ENCODE results near the gene HOXC9. TPM values are rescaled to one million over a fixed set of nuclear protein-coding genes. Genes with fewer than 3 reads are reported as not detected.
A peak's percentile ranks its signal among the peaks of the same experiment; 100 is the strongest.

The HOXC9 gene
- total and polyA plus RNA-seq, 10 donors, result 0.05 TPM; not detected in 9

DNA sequence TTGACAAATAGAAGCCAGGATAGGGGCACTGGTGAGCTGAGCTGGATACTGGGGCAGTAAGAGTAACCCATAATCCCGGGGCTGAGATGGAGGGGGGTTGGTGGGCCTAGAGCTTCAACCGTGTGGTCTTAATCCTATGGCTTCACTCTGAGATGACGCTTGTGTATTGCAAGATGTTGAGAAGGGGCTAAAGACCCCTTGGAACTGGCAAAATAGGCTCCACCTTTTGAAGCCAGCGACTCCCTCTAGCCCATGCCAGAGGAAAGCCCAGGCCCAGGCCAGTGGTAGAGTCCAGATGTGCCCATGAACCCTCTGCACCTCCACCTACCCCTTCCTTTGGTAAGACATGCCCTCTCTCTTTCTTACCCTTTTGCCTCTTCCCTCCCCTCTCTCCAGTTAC lies 40.6 kb upstream of the HOXC9 start:
- intact Hi-C loops (cut with DNase I; ENCODE audit: low total_unique reads), result no loop called here
- Histone ChIP-seq H3K27me3 (replicated peaks in 1 of 7) (peaks cover 29 to 100% (median 100%) of the 10 kb centered on the region in 7 donors), H3K27ac (no peak overlapping the region), H3K4me1 (peaks cover 0 to 54% (median 27%) of the 10 kb centered on the region in 6 donors), H3K36me3 (no peaks in the 10 kb centered on the region), H3K4me3 (no peak overlapping the region), H3K9me3 (peaks cover 0 to 6% (median 0%) of the 10 kb centered on the region in 8 donors)
- DNase-seq, result no peak
- WGBS, 5 donors, result 5 to 14% (median 9%) methylated on average over 4 of the region's 4 CpGs
- TF ChIP-seq POLR2AphosphoS5 (IDR thresholded peaks at IDR 0.05) (no peak), POLR2A (IDR thresholded peaks at IDR 0.05) (no peak)
- TF ChIP-seq, protein P1, sequence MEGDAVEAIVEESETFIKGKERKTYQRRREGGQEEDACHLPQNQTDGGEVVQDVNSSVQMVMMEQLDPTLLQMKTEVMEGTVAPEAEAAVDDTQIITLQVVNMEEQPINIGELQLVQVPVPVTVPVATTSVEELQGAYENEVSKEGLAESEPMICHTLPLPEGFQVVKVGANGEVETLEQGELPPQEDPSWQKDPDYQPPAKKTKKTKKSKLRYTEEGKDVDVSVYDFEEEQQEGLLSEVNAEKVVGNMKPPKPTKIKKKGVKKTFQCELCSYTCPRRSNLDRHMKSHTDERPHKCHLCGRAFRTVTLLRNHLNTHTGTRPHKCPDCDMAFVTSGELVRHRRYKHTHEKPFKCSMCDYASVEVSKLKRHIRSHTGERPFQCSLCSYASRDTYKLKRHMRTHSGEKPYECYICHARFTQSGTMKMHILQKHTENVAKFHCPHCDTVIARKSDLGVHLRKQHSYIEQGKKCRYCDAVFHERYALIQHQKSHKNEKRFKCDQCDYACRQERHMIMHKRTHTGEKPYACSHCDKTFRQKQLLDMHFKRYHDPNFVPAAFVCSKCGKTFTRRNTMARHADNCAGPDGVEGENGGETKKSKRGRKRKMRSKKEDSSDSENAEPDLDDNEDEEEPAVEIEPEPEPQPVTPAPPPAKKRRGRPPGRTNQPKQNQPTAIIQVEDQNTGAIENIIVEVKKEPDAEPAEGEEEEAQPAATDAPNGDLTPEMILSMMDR (IDR thresholded peaks at IDR 0.05 in 8 of 11, conservative IDR thresholded peaks at IDR 0.05 in 3 of 11), result no peak

- intact Hi-C loops (cut with DNase I; ENCODE audit: low total_unique reads), result no loop called here
- peaks cover 0 to 55% (median 22%) of the 10 kb centered on the region in 6 donors for H3K4me1 ChIP-seq
- WGBS, 5 donors, result 8 to 15% (median 9%) methylated on average over 25 to 39 of the region's 39 CpGs
- DNase-seq, result no peak
- H3K27ac ChIP-seq, result no peak overlapping the region
- H3K27me3 ChIP-seq (replicated peaks in 1 of 7), result peaks cover 30 to 100% (median 100%) of the 10 kb centered on the region in 7 donors
- no peaks in the 10 kb centered on the region for H3K36me3 ChIP-seq
- no peak overlapping the region for H3K4me3 ChIP-seq
- H3K9me3 ChIP-seq, result peaks cover 0 to under 1% (median 0%) of the 10 kb centered on the region in 8 donors
- TF ChIP-seq, protein P1 (IDR thresholded peaks at IDR 0.05 in 8 of 11, conservative IDR thresholded peaks at IDR 0.05 in 3 of 11), result no peak
- no peak for TF ChIP-seq POLR2AphosphoS5 (IDR thresholded peaks at IDR 0.05)
- TF ChIP-seq POLR2A (IDR thresholded peaks at IDR 0.05), result no peak
Measured at GRCh38 chr12:53960187-53961024, 39.6 kb upstream of the HOXC9 start.

- Histone ChIP-seq H3K36me3 (no peaks in the 10 kb centered on the region), H3K9me3 (no peaks in the 10 kb centered on the region), H3K4me1 (peaks cover 0 to 55% (median 29%) of the 10 kb centered on the region in 6 donors), H3K27ac (no peak overlapping the region), H3K4me3 (no peak overlapping the region), H3K27me3 (replicated peaks in 1 of 7) (peaks cover 30 to 100% (median 100%) of the 10 kb centered on the region in 7 donors)
- DNase-seq, result peak; percentile 64
- TF ChIP-seq POLR2AphosphoS5 (IDR thresholded peaks at IDR 0.05) (no peak), POLR2A (IDR thresholded peaks at IDR 0.05) (no peak)
- TF ChIP-seq, protein P1 (IDR thresholded peaks at IDR 0.05 in 8 of 11, conservative IDR thresholded peaks at IDR 0.05 in 3 of 11), result no peak
- intact Hi-C loops (cut with DNase I; ENCODE audit: low total_unique reads), result no loop called here
- 3 to 5% (median 4%) methylated on average over 17 to 72 of the region's 72 CpGs for whole genome bisulfite sequencing, 5 donors
Measured at GRCh38 chr12:53961025-53961761, 38.8 kb upstream of the HOXC9 start.

DNA sequence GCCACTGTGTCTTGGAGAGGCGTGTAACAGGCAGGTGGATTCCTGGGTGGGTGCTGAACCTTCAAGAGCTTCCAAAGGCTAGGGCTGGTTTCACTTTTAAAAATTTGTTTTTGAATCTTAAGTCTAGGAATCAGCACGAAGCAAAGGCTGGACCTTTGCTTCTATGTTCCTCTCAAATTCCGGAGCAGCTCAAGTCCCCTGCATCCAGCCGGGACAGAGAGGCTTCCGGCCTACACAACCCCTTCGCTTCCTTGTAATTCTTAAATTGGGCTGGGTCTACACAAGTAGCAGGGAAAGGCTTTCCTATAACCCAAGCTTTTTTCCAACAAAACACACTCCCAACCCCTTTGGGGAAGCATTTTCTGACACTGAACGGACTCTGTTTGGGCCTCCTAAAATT lies 37.0 kb upstream of the HOXC9 start:
- no peak for DNase-seq
- intact Hi-C loops (cut with DNase I; ENCODE audit: low total_unique reads), result no loop called here
- no peaks in the 10 kb centered on the region for H3K9me3 ChIP-seq
- no peak overlapping the region for H3K4me3 ChIP-seq
- H3K27me3 ChIP-seq (replicated peaks in 1 of 7), result peaks cover 22 to 100% (median 100%) of the 10 kb centered on the region in 7 donors
- H3K27ac ChIP-seq, result no peak overlapping the region
- 16 to 24% (median 18%) methylated on average over 7 of the region's 7 CpGs for WGBS, 5 donors
- H3K36me3 ChIP-seq, result no peaks in the 10 kb centered on the region
- peaks cover 0 to 53% (median 29%) of the 10 kb centered on the region in 6 donors for H3K4me1 ChIP-seq
- TF ChIP-seq POLR2AphosphoS5 (IDR thresholded peaks at IDR 0.05) (no peak), POLR2A (IDR thresholded peaks at IDR 0.05) (no peak)
- TF ChIP-seq, protein P1 (IDR thresholded peaks at IDR 0.05 in 8 of 11, conservative IDR thresholded peaks at IDR 0.05 in 3 of 11), result no peak
